ENCODE data around the gene TMED5.
A peak's percentile ranks its signal among the peaks of the same experiment; 100 is the strongest.
"Not testable (repeated sequence)": the region's sequence is repeated elsewhere in the genome, so short reads cannot be mapped to it uniquely, and the experiment has no call there.

TMED5 gene

DNA sequence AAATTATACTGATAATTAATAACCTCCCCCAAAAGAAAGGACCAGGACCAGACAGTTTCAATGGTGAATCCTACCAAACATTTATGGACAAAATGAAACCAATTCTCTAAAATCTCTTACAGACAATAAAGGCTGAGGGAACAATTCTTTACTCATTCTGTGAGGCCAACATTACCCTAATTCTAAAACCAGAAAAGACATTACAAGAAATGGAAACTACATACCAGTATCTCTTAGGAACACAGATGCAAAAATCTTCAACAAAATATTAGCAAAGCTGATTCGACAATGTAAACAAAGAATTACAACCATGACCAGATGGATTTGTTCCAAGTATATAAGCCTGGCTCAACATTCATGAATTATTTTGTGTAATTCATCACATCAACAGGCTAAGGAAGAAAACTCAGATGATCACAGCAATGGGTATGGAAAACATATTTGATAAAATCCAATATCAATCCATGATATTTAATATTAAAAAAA lies 8.6 kb downstream of the TMED5 start:
- DNase-seq, result no peak

DNA sequence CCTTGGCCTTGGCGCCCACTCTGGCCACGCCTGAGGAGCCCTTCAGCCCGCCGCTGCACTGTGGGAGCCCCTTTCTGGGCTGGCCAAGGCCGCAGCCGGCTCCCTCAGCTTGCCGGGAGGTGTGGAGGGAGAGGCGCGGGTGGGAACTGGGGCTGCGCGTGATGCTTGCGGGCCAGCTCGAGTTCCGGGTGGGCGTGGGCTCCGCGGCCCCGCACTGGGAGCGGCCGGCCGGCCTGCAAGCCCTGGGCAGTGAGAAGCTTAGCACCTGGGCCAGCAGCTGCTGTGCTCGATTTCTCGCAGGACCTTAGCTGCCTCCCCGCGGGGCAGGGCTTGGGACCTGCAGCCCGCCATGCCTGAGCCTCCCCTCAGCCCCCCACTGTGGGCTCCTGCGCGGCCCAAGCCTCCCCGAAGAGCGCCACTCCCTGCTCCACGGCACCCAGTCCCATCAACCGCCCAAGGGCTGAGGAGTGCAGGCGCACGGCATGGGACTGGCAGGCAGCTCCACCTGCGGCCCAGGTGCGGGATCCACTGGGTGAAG lies 10.0 kb downstream of the TMED5 start:
- not testable (repeated sequence) for DNase-seq

DNA sequence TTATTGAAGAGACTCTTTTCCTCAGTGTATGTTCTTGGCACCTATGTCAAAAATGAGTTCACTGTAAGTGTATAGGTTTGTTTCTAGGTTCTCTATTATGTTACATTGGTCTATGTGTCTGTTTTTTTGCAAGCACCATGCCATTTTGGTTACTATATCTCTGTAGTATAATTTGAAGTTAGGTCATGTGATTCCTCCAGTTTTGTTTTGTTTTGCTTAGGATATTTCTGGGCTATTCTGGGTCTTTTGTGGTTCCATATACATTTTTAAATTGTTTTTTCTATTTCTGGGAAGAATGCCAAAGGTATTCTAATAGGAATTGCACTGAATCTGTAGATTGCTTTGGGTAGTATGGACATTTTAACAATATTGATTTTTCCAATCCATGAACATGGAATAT lies 13.2 kb downstream of the TMED5 start:
- no peak for DNase-seq

DNA sequence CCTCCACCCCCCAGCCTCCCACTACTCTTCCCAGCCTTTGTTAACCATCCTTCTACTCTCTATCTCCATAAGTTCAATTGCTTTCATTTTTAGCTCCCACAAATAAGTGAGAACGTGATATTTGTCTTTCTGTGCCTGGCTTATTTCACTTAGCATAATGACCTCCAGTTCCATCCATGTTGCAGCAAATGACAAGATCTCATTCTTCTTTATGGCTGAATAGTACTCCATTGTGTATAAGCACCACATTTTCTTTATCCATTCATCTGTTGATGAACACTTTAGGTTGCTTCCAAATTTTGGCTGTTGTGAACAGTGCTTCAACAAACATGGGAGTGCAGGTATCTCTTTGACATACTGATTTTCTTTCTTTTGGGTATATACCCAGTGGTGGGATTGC lies 14.3 kb downstream of the TMED5 start:
- not testable (repeated sequence) for DNase-seq

DNA sequence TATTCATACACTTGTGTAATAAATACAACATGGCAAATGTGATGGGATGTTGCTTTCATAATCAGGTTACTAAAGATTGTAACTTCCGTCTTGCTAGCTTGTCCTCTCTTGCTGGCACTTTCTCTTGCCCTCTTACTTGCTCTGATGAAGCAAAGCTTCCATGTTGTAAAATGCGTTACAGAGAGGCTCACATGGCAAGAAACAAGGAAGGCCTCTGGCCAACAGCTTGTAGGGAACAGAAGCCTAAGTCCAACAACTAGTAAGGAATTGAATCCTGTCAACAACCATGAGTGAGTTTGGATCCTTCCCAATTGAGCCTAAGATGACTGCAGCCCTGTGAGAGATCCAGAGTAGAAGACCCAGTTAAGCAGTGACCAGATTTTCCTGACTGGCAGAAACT lies 15.4 kb downstream of the TMED5 start:
- DNase-seq, result no peak

DNA sequence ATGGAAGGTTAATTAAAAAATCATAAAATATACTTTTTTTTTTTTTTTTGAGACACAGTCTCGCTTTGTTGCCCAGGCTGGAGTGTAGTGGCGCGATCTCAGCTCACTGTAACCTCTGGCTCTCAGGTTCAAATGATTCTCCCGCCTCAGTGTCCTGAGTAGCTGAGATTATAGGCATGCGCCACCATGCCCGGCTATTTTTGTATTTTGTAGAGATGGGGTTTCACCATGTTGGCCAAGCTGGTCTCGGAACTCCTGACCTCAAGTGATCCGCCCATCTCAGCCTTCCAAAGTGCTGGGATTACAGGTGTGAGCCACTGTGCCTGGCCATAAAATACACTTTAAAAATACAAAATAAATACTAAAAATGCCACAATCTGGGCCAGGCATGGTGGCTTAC lies 16.9 kb downstream of the TMED5 start:
- DNase-seq, result not testable (repeated sequence)

DNA sequence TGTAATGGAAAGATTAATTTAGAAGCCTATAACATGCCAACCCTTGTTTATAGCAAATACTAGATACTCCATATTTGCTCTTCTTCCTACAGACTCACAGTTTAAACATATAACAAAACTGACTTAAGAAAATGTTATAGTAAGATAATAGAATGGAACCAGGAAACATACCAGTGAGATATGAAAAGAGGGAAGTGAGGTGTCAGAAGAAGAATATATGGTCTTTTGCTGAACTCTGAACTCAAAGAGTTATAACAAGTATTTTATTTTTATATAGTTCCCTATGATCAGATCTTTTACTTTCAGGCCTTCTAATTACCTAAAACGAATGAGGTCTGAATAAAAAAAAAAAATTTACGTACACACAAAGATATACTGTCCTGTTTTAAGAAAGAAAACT lies 20.9 kb downstream of the TMED5 start:
- DNase-seq, result no peak

DNA sequence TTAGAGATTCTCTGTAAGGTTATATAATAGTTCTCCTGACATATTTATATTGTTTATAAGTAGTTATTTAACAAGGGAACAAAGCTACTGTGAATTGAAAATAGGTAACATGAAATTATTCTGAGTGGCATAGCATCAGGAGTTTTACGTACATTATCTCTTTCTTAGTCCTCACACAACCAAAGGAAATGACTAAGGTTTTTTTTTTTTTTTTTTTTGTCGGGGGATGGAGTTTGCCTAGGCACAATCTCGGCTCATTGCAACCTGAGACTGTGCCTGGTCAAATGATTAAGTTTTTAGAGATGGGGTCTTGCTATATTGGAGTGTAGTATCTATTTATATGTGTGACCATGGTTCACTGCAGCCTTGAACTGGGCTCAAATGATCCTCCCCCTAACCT lies 24.9 kb downstream of the TMED5 start:
- peak; percentile 22 for DNase-seq

DNA sequence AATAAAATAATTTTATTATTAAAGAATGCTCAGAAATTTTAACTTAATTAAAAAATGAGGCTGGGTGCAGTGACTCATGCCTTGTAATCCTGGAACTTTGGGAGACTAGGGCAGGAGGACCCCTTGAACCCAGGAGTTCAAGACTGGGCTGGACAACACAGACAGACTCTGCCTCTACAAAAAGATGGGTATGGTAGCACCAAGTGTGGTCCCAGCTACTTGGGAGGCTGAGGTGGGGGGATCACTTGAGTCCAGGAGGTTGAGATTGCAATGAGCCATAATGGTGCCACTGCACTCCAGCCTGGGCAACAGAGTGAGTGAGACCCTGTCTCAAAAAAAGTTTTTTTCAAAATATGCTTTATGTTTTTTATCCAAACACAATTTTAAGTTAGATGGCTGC lies 25.3 kb downstream of the TMED5 start:
- no peak for DNase-seq

DNA sequence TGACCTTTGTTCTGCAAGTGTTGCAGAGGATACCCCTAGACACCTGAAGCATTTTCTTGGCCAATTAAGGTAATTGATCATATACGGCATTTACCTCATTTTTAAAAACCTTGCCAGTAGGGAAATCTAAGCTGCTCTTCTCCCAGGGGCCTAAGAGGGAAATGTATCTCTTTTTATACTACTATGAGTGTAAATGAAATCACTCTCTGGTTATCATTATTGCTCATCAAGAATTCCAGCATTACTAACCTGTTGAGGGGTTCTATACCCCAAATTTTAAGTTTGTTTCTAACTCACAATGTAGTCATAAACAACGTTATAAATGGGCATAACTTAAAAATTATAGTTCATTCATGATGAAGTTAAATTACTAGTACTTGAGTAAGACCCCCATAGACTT lies 27.4 kb downstream of the TMED5 start:
- no peak for DNase-seq

DNA sequence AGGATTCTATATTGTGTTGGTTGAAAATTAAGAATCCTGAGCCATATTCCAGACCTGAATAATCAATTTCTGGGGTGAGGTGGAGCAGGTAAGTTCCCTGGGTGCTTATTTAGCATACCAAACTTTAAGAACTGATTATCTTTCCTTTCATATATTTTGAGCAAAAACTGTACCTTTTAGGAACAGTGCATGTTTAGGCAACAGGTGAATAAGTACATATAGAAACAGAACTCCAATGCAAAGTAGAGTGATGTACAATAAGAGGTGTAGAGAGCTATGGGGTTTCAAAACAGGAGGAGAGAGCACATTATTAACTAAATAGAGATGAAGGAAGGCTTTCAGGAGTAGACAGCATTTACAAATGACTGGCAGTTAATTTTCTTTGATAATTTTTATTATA lies 28.7 kb downstream of the TMED5 start:
- no peak for DNase-seq

DNA sequence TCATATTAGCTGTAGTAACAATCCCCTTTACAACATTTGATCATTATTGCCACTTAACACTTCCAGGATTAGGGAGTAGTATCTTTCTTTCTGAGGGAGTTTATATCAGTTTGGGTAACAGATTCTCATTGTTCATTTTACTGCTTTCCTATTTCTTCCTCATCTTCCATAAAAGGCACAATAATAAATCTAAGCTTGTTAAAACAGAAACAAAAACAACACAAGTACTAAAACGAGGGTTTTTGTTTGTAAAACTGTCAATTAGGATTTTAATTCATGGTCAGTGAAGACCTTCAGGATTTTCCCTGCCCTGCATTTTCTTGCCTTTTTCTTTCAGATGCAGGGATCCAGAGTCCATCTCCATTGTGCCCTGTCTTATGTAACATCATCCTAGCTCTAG lies 29.5 kb downstream of the TMED5 start:
- no peak for DNase-seq

DNA sequence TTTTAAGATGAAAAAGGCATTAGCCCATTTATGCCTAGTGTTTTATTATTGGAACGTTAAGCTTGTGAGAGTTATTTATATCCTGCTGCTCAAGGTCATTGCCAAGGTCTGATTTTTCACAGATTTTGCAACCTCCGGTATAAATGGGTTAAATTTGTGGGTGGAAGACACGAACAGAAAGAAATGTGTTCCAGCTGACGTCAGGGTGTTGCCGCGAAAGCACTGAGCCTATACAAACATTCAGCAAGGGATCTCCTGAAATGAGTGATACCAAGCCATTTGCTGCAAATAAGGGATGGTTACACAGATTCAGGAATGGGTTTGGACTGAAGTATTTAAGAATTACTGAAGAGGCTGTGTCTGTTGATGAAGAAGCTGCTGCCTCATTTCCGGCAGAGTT lies 32.2 kb downstream of the TMED5 start:
- no peak for DNase-seq

DNA sequence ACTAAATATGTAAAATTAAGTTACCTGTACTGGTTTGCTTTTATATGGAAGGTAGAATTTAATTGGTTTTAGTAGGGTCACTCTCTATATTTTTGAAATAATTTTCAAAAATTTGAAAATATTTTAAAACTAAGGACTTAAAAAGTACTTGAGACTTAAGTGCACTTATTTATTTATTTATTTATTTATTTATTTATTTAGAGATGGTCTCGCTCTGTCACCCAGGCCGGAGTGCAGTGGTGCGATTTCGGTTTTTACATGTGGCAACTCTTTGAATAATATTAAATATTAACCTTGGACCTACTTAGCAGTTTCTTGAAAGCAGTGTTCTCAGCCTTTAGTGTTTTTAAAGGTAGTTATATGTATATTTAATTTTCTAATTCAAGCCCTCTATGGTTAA lies 36.4 kb downstream of the TMED5 start:
- no peak for DNase-seq

DNA sequence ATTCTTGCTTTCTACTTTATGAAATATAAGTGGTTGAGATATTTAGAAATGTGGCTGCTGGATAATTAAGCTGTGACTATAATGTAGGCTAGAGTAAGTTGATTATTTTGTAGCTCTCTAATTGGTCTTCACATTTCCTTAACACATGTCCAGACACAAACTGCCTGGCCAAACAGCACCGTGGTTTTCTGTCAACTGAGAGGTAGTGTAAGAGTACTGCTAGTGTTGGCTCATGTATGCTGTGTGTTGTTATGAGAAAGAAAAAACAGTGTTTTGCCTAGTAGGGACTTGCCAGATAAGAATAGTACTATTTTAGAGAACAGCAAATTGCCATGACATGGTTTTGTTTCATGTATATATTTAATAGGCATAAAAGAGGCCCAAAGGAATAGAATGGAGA lies 37.1 kb downstream of the TMED5 start:
- DNase-seq, result no peak

DNA sequence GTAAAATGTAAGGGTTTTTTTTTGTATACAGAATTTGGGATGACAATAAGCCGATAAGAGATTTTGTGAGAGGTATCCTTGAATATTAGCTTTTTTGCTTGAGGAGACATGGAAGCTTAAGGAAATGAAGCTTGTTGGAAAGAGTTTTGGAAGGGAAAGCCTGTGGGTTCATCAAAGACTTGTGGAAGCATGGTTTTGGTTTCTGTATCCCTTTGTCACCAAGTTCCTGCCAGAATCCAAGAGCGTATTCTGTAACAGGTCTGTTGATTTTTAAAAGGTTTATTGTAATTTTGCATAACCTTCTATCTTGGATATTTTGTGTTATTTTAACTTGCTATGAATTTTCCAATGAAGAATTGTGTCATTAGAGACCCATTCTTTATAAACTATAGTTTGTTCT lies 38.1 kb downstream of the TMED5 start:
- no peak for DNase-seq

DNA sequence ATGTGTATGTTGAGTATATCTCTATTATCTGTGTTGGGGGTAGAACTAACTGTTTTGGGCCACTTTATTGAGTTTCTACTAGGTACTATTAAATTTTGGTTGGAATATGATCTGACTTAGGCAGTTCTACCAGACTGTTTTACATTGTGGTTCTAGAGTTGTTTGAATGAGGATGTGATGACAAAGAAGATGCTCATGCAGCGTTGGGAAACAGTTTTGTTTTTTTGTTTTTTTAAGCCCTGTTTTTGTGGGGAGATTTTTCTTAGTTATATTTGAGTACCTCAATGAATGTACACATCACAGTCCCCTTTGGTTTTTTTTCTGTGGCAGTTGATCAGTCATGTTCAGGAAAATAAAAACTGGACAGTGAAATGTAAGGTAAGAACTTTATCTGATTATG lies 40.1 kb downstream of the TMED5 start:
- no peak for DNase-seq

DNA sequence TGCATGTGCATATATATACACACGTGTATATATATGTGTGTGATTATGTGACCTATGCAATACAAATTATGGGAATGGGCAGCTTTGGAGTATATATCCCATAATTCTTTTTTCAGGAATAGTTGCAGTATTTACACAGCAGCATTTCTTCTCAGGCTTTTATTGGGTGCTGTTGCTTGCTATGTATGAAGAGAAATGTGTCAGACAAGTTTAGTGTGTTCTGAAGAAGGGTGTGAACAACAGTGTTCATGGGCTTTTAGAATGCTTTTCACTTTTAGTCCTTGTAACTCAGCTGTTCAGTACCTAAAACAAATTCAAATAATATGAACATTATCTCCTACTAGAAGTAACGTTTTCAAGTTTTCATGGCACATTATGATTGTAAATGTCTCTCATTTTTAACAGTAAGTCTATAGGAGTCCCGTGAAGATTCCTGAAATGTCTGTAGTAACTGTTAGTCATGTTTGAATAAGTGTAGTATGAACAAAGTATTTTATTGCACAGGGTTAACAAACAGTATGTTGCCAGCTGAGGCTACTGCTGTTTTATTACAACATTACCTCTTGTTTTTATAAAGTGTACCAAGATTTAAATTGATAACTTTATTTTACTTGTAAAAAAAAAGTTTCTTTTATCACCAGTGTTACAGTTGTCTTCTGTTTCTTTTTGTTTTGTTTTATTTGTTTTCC lies 42.5 kb downstream of the TMED5 start:
- no peak for DNase-seq

DNA sequence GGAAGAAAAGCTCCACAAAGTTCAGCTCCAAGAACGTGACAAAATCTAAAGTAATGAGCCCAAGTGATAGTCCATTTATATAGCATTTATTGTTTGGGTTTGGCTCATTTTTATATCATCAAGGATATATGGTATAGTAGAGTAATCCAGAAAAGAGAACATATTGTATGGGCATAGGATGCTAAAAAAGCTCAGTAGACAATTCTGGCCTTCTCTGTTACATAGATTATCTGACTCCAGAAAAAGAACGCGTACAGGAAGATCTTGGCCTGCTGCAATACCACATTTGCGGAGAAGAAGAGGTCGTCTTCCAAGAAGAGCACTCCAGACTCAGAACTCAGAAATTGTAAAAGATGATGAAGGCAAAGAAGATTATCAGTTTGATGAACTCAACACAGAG lies 43.8 kb downstream of the TMED5 start:
- DNase-seq, result no peak

DNA sequence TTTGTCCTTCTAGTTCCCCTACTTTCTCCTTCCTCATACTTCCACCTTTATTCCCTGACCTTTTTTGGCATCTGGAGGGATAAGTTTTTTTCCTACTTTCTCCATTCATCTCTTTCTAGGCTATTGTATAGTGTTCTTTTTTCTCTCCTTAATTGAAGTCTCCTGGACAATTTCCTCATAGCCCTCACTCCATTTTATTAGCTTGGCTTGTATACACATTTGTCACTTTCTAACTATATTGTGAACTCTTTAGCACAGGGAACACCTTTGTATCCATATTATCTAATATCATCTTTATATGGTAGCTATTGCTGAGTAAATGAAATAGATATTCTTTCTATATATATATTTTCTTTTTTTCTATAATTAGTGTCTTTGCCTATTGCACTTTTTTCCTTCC lies 47.6 kb downstream of the TMED5 start:
- DNase-seq, result no peak

DNA sequence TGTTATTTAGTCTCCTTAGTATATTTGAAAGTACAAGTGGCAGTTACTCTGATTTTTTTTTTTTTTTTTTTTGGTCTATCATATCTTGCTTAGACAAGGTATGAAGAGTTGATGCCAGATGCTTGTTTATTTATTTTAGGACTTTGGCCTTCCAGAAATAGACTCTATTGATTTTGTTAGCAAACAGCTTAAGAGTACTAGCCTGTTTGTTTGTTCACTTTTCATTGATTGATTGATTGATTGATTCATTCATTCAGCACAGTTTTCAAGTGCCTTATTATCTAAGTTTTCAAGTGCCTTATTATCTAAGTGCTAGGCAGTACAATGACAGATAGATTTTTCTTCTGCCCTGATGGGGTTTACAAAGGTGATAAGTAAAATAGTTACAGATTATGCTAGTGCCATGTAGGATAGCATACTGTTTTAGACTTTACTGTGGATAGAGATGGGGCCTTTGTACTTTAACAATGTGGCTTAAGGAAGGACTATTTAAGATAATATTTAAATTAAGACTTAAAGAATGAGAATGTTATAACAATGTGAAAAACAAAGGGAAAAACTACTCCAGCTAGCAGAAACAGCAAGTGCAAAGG lies 50.6 kb downstream of the TMED5 start:
- no peak for DNase-seq

DNA sequence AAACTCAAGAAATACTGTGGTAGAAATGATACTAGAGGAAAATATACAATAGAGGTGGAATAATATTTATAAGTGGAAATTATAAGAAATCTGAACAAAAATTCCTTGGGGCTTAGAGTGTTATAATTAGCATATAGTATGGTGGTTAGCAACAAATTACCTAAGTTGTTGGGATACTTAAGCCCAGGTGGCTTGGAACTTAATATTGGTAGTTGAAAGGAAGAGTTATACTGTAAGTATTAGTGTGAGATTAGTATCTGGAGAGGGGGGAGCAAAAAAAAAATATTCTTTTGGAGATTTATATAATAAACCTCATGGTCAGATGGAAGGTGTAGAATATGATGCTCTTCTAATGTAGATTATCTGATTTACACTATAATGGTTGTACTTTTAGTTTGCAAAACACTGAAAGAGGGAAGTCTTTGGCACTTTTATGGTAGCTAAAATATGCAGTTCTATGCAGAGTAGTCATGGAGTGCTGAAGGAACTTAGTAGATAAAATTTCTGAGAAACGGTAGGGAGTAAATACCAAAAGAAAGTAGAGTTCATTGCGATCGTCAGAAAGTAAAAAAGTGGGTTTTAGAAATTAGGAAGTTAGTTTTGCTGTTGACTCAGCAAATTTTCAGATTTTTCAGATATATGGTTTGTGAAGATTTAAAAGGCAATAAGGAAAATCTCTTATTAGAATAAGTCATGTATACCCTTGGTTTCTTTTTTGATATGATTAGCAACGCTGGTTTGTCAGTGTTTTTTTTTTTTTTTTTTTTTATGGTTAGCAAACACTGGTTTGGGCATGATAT lies 55.5 kb downstream of the TMED5 start:
- DNase-seq, result no peak

DNA sequence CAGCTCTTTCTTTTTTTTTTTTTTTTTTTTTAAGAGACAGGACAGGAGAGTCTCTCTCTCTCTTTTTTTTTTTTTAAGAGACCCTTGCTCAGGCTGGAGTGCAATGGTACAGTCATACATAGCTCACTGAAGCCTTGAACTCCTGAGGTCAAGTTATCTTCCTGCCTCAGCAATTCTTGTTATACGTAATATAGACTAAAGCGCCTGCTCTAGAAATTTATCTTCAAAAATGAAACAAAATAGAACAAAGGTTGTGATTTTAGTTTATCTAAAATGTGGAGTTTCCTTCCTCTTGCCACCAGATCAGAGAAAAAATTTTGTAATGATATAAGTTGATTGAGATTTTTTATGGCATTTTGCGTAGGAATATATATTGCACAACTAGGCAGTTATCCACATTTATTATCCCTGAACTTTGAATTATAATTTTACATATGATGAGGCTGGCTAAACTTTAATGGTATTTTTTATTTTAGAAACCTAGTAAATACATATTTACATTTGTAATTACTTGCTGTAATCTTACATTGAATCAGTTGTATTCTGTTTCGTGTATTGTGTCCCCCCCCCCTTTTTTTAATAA lies 56.9 kb downstream of the TMED5 start:
- DNase-seq, result peak; percentile 8

DNA sequence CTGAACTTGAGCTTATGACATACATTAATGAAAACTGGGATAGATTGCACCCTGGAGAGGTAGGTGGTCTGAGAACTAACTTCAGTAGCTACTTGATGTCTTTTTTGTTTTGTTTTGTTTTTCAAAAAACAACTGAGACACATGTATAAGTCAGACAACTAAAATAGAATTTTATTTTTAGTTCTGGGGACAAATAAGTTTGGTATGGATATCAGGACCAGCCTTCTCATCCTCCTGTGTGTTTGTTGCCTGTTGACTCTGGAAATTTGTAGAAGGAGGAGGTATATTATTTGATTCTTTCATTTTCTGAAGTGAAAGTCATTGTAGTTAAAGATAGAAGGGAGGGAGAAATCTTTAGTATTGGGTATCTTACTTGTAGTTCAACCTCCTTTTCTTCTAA lies 59.6 kb downstream of the TMED5 start:
- no peak for DNase-seq

All from activated CD4-positive, alpha-beta T cell treated with anti-CD3 and anti-CD28 coated beads, Interleukin-2, Interleukin-6, amounts not matched to agents 100 ng/mL and 50 ng/mL, durations not matched to agents 16 hours and 8 hours (primary cell).